ENCODE measurements around the gene CYYR1. TPM values are rescaled to one million over a fixed set of nuclear protein-coding genes. Genes with fewer than 3 reads are reported as not detected.

The CYYR1 gene
- polyA plus RNA-seq, 3 donors: 0.16 to 0.30 TPM; not detected in 1

DNA sequence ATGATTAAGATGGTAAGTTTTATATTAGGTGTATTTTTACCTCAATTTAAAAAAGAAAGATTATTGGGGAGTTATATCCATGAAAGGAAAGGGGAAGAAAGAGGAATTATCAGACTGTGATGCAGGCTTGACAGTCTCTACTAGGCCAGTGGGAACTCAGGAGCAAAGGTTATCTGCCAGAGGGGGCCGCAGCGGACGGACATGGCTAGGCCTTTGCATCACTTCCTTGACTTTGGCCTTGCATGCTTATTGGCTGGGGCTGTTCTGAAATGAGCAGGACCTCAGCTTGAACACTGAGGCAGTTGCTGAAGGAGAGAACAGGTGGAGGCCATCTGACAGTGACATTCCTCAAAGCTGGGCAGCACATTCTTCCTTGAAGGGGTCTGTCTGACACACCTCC lies 150.9 kb downstream of the CYYR1 start:
- Mint-ChIP-seq H3K4me3 (no peak overlapping the region), H3K27ac (no peak overlapping the region), H3K4me1 (no peaks in the 10 kb centered on the region), H3K36me3 (no peaks in the 10 kb centered on the region), H3K9me3 (peaks cover 0 to 13% (median 2%) of the 10 kb centered on the region in 7 donors), H3K27me3 (ENCODE audit: low read depth in 3 of 3) (peaks cover 0 to 4% (median 1%) of the 10 kb centered on the region in 3 donors)
- Histone ChIP-seq H3K36me3 (replicated peaks in 1 of 2; ENCODE audit: control insufficient read depth in 1 of 2, insufficient read depth in 2 of 2, low read length in 2 of 2) (no peaks in the 10 kb centered on the region), H3K9ac (ENCODE audit: insufficient read depth, low read length, poor library complexity, severe bottlenecking) (no peak overlapping the region), H3K27ac (ENCODE audit: low read depth in 1 of 2, low read length in 2 of 2) (no peak overlapping the region), H4K20me1 (ENCODE audit: insufficient read depth, low read length) (no peaks in the 10 kb centered on the region), H3K27me3 (ENCODE audit: control insufficient read depth in 2 of 2, insufficient read depth in 2 of 2, low read length in 2 of 2) (no peaks in the 10 kb centered on the region), H3K79me2 (ENCODE audit: insufficient read depth, low read length) (no peaks in the 10 kb centered on the region), H3K4me3 (replicated peaks in 1 of 3; ENCODE audit: low read depth in 2 of 3, low read length in 3 of 3) (no peak overlapping the region), H2AFZ (ENCODE audit: insufficient read depth, low read depth, low read length, poor library complexity, severe bottlenecking) (no peak overlapping the region), H3K4me1 (ENCODE audit: control insufficient read depth in 1 of 2, insufficient read depth in 2 of 2, low read length in 2 of 2) (no peaks in the 10 kb centered on the region), H3K9me3 (replicated peaks in 1 of 2; ENCODE audit: control insufficient read depth in 1 of 2, insufficient read depth in 1 of 2, low read length in 2 of 2) (peaks cover 7 to 8% of the 10 kb centered on the region in 2 donors), H3K4me2 (replicated peaks; ENCODE audit: extremely low read depth, low read length, poor library complexity, severe bottlenecking) (no peak overlapping the region)
- TF ChIP-seq, protein P1, sequence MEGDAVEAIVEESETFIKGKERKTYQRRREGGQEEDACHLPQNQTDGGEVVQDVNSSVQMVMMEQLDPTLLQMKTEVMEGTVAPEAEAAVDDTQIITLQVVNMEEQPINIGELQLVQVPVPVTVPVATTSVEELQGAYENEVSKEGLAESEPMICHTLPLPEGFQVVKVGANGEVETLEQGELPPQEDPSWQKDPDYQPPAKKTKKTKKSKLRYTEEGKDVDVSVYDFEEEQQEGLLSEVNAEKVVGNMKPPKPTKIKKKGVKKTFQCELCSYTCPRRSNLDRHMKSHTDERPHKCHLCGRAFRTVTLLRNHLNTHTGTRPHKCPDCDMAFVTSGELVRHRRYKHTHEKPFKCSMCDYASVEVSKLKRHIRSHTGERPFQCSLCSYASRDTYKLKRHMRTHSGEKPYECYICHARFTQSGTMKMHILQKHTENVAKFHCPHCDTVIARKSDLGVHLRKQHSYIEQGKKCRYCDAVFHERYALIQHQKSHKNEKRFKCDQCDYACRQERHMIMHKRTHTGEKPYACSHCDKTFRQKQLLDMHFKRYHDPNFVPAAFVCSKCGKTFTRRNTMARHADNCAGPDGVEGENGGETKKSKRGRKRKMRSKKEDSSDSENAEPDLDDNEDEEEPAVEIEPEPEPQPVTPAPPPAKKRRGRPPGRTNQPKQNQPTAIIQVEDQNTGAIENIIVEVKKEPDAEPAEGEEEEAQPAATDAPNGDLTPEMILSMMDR (IDR thresholded peaks at IDR 0.05): no peak
- intact Hi-C loops (cut with micrococcal nuclease): no loop called here
- WGBS (ENCODE audit: insufficient coverage): 86% methylated on average over 3 of the region's 3 CpGs
- no peak for DNase-seq

DNA sequence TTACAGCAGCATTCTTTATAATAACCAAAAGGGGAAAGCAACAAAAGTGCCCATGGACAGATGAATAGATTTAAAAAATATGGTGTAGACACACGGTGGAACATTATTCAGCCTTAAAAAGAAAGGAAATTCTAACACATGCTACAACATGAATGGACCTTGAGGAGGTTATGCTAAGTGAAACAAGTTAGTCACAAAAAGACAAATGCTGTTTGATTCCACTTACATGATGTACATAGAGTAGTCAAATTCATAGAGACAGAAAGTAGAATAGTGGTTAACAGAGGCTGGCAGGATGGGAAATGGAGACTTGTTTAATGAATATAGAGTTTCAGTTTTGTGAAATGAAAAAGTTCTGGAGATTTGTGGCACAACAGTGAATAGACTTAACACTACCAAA lies 151.4 kb downstream of the CYYR1 start:
- Histone ChIP-seq H4K20me1 (ENCODE audit: insufficient read depth, low read length) (no peaks in the 10 kb centered on the region), H3K27me3 (ENCODE audit: control insufficient read depth in 2 of 2, insufficient read depth in 2 of 2, low read length in 2 of 2) (no peaks in the 10 kb centered on the region), H3K4me2 (replicated peaks; ENCODE audit: extremely low read depth, low read length, poor library complexity, severe bottlenecking) (no peak overlapping the region), H3K36me3 (replicated peaks in 1 of 2; ENCODE audit: control insufficient read depth in 1 of 2, insufficient read depth in 2 of 2, low read length in 2 of 2) (no peaks in the 10 kb centered on the region), H2AFZ (ENCODE audit: insufficient read depth, low read depth, low read length, poor library complexity, severe bottlenecking) (no peak overlapping the region), H3K9me3 (replicated peaks in 1 of 2; ENCODE audit: control insufficient read depth in 1 of 2, insufficient read depth in 1 of 2, low read length in 2 of 2) (peaks cover 7 to 8% of the 10 kb centered on the region in 2 donors), H3K79me2 (ENCODE audit: insufficient read depth, low read length) (no peaks in the 10 kb centered on the region), H3K4me1 (ENCODE audit: control insufficient read depth in 1 of 2, insufficient read depth in 2 of 2, low read length in 2 of 2) (no peaks in the 10 kb centered on the region), H3K27ac (ENCODE audit: low read depth in 1 of 2, low read length in 2 of 2) (no peak overlapping the region), H3K9ac (ENCODE audit: insufficient read depth, low read length, poor library complexity, severe bottlenecking) (no peak overlapping the region), H3K4me3 (replicated peaks in 1 of 3; ENCODE audit: low read depth in 2 of 3, low read length in 3 of 3) (no peak overlapping the region)
- TF ChIP-seq, protein P1 (IDR thresholded peaks at IDR 0.05): no peak
- no peak overlapping the region for H3K27ac Mint-ChIP-seq
- no peaks in the 10 kb centered on the region for H3K4me1 Mint-ChIP-seq
- no peaks in the 10 kb centered on the region for H3K36me3 Mint-ChIP-seq
- peaks cover 0 to 13% (median 2%) of the 10 kb centered on the region in 7 donors for H3K9me3 Mint-ChIP-seq
- H3K4me3 Mint-ChIP-seq: no peak overlapping the region
- H3K27me3 Mint-ChIP-seq (ENCODE audit: low read depth in 3 of 3): peaks cover 0 to 4% (median 1%) of the 10 kb centered on the region in 3 donors
- intact Hi-C loops (cut with micrococcal nuclease): no loop called here
- no peak for DNase-seq
- WGBS (ENCODE audit: insufficient coverage): no CpG with 5 or more reads among the region's 1 CpG
